HEK293T (cell line): ENCODE measurements around the gene ESYT3.
"Not testable (repeated sequence)": the region's sequence is repeated elsewhere in the genome, so short reads cannot be mapped to it uniquely, and the experiment has no call there.

Experiments used
- CTCF ChIA-PET: fragments of 350-600 bp; formaldehyde crosslinking; extraction: SDS; loops from one replicate; lab custom pipeline; 2021; ENCODE audit warnings: antibody characterized with exemption, inconsistent platforms; lab: Yijun Ruan, JAX
- POLR2A ChIA-PET: fragments of 350-600 bp; formaldehyde crosslinking; extraction: SDS; loops from one replicate; lab custom pipeline; 2020; ENCODE audit warnings: antibody characterized with exemption, inconsistent platforms; lab: Yijun Ruan, JAX
- DNase-seq: peaks from one replicate; pipeline ENCODE4 v3.0.0; 2012; ENCODE audit warnings: mixed read lengths; ENCODE audit errors: extremely low spot score
- ARNT ChIP-seq: fragments of 450-650 bp; IDR thresholded peaks from 2 replicates; pipeline ENCODE4 v1.6.1; 2017; ENCODE audit warnings: mild to moderate bottlenecking
- BHLHE40 ChIP-seq: fragments of 450-650 bp; IDR thresholded peaks from 2 replicates; pipeline ENCODE4 v1.6.1; 2016; ENCODE audit warnings: mild to moderate bottlenecking, moderate library complexity, borderline replicate concordance
- CTBP1 ChIP-seq: fragments of 450-650 bp; IDR thresholded peaks from 2 replicates; pipeline ENCODE4 v1.6.1; 2016; ENCODE audit warnings: borderline replicate concordance
- ELF4 ChIP-seq: fragments of 450-650 bp; IDR thresholded peaks from 2 replicates; pipeline ENCODE4 v1.6.1; 2017; ENCODE audit warnings: antibody characterized with exemption
- FOXA1 ChIP-seq: fragments of 450-650 bp; IDR thresholded peaks from 2 replicates; pipeline ENCODE4 v1.6.1; 2016; ENCODE audit warnings: mild to moderate bottlenecking
- FOXK2 ChIP-seq: fragments of 450-650 bp; IDR thresholded peaks from 2 replicates; pipeline ENCODE4 v1.6.1; 2016; ENCODE audit warnings: mild to moderate bottlenecking
- FOXM1 ChIP-seq: fragments of 450-650 bp; IDR thresholded peaks from 2 replicates; pipeline ENCODE4 v1.6.1; 2017; ENCODE audit warnings: mild to moderate bottlenecking, borderline replicate concordance
- HDGF ChIP-seq: fragments of 450-650 bp; IDR thresholded peaks from 2 replicates; pipeline ENCODE4 v1.6.1; 2017; ENCODE audit warnings: antibody characterized with exemption, borderline replicate concordance
- L3MBTL2 ChIP-seq: fragments of 450-650 bp; conservative IDR thresholded peaks from 2 replicates; pipeline ENCODE4 v1.6.1; 2016; ENCODE audit warnings: mild to moderate bottlenecking
- LEF1 ChIP-seq: fragments of 450-650 bp; IDR thresholded peaks from 2 replicates; pipeline ENCODE4 v1.6.1; 2017; ENCODE audit warnings: mild to moderate bottlenecking, borderline replicate concordance
- NFRKB ChIP-seq: fragments of 450-650 bp; IDR thresholded peaks from 2 replicates; pipeline ENCODE4 v1.6.1; 2016; ENCODE audit warnings: mild to moderate bottlenecking, moderate library complexity
- SP1 ChIP-seq: fragments of 450-650 bp; IDR thresholded peaks from 2 replicates; pipeline ENCODE4 v1.6.1; 2017
- SUZ12 ChIP-seq: fragments of 450-650 bp; IDR thresholded peaks from 2 replicates; pipeline ENCODE4 v1.6.1; 2016; ENCODE audit warnings: mild to moderate bottlenecking
- TARDBP ChIP-seq: fragments of 450-650 bp; IDR thresholded peaks from 2 replicates; pipeline ENCODE4 v1.6.1; 2016
- ZNF384 ChIP-seq: fragments of 450-650 bp; IDR thresholded peaks from 2 replicates; pipeline ENCODE4 v1.6.1; 2016
- TF ChIP-seq, protein P1 (sequence below): fragments of 450-650 bp; IDR thresholded peaks from 2 replicates; pipeline ENCODE4 v1.6.1; 2016

Gene ESYT3

DNA sequence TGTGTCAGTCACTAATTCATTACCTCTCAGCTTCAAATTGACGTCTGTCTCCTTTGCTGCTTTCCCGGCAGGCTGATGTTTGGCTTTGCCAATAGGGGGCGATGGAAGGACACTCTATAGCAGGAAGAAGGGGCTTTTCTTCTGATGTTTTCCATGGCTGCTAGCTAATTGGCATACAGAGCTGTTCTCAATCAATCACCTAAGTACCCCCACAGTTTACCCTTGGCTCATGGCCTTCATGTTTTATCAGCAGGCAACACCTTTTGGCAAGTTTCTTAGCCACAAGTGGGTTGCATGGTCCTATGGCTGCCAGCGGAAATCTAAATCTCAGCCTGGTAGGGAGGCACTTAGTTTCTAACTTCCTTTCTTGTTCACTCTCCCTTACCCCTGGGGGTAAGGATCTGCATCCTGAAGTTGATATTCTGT lies 45.0 kb downstream of the ESYT3 start:
- peak; percentile 66 for DNase-seq
- POLR2A ChIA-PET = interaction anchor here (1.0 to 1.1 kb wide), 2 partner anchors 114 to 436 kb away, joined by 4 to 6 read pairs; partner anchors contain the start of gene CEP70
- TF ChIP-seq, protein P1, sequence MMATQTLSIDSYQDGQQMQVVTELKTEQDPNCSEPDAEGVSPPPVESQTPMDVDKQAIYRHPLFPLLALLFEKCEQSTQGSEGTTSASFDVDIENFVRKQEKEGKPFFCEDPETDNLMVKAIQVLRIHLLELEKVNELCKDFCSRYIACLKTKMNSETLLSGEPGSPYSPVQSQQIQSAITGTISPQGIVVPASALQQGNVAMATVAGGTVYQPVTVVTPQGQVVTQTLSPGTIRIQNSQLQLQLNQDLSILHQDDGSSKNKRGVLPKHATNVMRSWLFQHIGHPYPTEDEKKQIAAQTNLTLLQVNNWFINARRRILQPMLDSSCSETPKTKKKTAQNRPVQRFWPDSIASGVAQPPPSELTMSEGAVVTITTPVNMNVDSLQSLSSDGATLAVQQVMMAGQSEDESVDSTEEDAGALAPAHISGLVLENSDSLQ = peak; percentile 60
- no peak for TF ChIP-seq CTBP1
- CTCF ChIA-PET = interaction anchor here (0.6 to 1.6 kb wide), 13 partner anchors 10 to 461 kb away, joined by 3 to 13 read pairs (median 4); no protein-coding TSS in a partner anchor

DNA sequence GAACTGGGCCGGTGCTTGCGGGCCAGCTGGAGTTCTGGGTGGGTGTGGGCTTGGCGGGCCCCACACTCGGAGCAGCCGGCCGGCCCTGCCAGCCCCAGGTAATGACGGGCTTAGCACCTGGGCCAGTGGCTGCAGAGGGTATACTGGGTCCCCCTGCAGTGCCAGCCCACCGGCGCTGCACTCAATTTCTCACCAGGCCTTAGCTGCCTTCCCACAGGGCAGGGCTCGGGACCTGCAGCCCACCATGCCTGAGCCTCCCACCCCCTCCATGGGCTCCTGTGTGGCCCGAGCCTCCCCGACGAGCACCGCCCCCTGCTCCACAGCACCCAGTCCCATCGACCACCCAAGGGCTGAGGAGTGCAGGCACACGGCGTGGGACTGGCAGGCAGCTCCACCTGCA lies 50.3 kb downstream of the ESYT3 start:
- POLR2A ChIA-PET, CTCF ChIA-PET, DNase-seq: not testable (repeated sequence)

DNA sequence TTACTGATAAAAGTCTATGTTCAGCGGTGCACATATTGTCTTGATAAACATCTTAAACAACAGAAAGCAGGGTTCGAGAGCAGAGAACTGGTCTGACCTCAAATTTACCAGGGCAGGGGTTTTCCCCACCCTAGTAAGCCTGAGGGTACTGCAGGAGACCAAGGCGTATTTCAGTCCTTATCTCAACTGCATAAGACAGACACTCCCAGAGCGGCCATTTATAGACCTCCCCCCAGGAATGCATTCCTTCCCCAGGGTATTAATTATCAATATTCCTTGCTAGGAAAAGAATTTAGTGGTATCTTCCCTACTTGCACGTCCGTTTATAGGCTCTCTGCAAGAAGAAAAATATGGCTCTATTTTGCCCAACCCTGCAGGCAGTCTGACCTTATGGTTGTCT lies 52.2 kb downstream of the ESYT3 start:
- DNase-seq, POLR2A ChIA-PET, CTCF ChIA-PET: not testable (repeated sequence)

DNA sequence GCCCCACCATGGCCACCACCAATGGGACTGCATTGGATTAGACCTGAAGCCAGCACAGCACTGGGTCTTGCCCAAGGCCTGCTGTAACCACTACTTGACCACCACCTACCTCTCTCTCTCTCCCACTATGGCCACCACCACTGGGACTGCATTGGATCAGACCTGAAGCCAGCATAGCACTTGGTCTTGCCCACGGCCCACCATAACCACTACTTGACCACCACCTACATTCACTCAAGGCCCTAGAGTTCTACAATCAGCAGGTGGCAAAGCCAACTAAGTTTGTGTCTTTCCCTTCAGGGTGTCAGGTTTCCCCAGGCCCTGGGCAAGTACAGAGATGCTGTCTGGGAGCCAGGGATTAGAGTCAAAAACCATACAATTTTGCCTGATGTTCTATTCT lies 57.6 kb downstream of the ESYT3 start:
- no peak for DNase-seq
- CTCF ChIA-PET = no interaction called here
- POLR2A ChIA-PET = no interaction called here
- no peak for TF ChIP-seq FOXM1
- no peak for TF ChIP-seq ZNF384
- TF ChIP-seq, protein P1 = no peak
- TF ChIP-seq BHLHE40 = no peak
- no peak for TF ChIP-seq SUZ12
- TF ChIP-seq SP1 = no peak
- TF ChIP-seq TARDBP = no peak
- no peak for TF ChIP-seq FOXK2
- TF ChIP-seq ARNT = no peak
- no peak for TF ChIP-seq L3MBTL2
- TF ChIP-seq HDGF = no peak
- TF ChIP-seq ELF4 = no peak
- TF ChIP-seq CTBP1 = no peak
- TF ChIP-seq NFRKB = no peak
- TF ChIP-seq LEF1 = no peak

DNA sequence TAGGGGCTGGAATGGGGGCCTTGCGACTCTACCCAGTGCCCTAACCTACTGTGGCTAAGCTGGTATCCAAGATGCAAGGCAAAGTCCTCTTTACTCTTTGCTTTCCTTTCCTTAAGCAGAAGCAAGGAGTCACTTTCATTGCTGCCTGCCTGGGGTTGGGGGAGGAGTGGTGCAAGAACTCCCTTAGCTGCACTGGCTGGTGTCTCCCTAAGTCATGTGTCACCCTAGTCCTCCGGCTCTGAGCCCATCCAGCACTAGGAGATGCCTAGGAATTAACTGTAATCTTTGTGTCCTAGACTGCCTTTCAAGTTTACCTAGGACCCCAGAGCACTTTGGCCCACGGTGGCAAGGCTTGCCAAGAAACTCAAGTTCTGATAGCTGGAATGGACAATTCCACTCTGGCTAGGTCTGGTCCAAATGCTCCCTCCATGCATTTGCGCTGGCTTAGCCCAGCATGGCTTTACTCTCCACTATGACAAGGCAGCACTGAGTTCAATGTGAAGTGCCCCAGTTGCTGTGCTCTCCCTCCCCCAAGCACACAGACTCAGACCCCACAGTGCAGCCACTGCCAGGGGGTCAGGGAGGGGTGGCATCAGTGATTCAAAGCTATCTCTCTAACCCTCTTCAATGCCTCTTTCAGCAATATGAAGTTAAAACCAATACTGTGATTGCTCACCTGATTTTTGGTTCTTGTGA lies 58.7 kb downstream of the ESYT3 start:
- CTCF ChIA-PET = no interaction called here
- no peak for DNase-seq
- POLR2A ChIA-PET = no interaction called here
- TF ChIP-seq SP1 (no peak), SUZ12 (no peak), TARDBP (no peak)

DNA sequence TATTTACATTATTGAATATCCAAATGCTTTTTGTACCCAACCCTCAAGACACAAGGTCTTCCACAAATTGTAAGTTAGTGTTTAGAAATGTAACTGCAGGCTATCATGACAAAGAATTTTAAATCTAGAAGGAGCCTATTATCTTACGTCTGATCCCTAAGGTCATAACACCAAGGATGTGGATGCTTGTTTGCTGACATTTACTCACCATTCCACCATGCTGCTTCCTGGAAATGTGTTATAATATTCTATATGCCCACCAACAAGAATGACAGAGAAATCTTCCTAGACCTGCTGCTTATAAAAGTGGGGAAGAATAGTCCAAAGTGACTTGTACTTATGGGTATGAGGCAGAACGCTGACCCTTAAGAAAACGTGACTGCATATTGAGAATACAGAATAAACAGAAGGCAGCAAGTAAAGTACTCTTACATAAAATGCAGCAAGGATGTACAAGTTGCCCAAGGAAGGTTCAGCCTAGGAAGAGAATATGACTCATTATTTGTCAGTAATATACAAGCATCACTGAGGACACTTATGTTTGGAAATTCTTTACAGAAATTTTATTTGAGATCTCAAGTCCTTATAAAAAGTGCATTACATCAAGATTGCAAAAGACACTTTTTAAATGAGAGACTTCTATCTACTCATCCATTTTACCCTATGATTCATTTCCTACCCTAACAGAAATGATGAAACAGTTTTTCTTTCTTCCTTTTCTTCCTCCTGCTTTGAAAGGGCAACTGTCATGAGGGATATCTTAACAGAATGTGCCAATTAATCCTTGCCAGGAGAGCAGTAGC lies 59.6 kb downstream of the ESYT3 start:
- ChIA-PET POLR2A (no interaction called here), CTCF (no interaction called here)
- DNase-seq = no peak
- TF ChIP-seq ELF4 (no peak), HDGF (no peak), LEF1 (no peak), NFRKB (no peak), CTBP1 (no peak), FOXA1 (no peak)

DNA sequence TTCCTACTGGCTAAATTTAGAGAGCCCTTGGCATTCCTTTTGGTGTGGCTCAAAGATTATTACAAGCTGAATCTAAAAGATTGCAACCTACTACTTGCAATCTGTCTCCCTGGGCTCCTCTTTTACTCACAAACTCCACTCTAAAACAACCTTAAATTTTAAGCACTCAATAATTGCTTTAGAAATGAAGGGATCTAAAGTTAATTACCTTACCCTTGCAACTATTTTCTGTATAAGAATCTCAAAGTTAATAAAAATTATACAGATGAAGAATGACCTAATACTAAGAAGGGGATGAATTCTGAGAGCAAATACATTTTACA lies 60.2 kb downstream of the ESYT3 start:
- no peak for TF ChIP-seq TARDBP
- TF ChIP-seq LEF1 = no peak
- TF ChIP-seq FOXK2 = no peak
- TF ChIP-seq FOXA1 = no peak
- TF ChIP-seq, protein P1 = no peak
- no peak for TF ChIP-seq HDGF
- TF ChIP-seq L3MBTL2 = no peak
- TF ChIP-seq FOXM1 = no peak
- no peak for TF ChIP-seq BHLHE40
- DNase-seq = no peak
- POLR2A ChIA-PET = no interaction called here
- CTCF ChIA-PET = no interaction called here

DNA sequence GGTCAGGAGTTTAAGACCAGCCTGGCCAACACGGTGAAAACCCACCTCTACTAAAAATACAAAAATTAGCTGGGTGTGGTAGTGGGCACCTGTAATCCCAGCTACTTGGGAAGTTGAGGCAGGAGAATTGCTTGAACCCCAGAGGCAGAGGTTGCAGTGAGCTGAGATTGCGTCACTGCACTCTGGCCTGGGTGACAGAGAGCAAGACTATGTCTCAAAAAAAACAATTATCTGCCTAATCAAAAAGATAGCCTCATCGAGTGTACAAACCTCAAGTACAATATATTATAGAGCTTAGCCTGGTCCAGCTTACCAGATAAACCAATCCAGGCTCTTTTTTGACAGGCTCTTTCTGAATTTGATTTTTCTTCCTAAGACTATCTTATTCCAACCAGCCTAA lies 61.2 kb downstream of the ESYT3 start:
- POLR2A ChIA-PET, DNase-seq, CTCF ChIA-PET: not testable (repeated sequence)
